ENCODE results near the gene PIP5K1B.

- TF ChIP-seq, protein P1, sequence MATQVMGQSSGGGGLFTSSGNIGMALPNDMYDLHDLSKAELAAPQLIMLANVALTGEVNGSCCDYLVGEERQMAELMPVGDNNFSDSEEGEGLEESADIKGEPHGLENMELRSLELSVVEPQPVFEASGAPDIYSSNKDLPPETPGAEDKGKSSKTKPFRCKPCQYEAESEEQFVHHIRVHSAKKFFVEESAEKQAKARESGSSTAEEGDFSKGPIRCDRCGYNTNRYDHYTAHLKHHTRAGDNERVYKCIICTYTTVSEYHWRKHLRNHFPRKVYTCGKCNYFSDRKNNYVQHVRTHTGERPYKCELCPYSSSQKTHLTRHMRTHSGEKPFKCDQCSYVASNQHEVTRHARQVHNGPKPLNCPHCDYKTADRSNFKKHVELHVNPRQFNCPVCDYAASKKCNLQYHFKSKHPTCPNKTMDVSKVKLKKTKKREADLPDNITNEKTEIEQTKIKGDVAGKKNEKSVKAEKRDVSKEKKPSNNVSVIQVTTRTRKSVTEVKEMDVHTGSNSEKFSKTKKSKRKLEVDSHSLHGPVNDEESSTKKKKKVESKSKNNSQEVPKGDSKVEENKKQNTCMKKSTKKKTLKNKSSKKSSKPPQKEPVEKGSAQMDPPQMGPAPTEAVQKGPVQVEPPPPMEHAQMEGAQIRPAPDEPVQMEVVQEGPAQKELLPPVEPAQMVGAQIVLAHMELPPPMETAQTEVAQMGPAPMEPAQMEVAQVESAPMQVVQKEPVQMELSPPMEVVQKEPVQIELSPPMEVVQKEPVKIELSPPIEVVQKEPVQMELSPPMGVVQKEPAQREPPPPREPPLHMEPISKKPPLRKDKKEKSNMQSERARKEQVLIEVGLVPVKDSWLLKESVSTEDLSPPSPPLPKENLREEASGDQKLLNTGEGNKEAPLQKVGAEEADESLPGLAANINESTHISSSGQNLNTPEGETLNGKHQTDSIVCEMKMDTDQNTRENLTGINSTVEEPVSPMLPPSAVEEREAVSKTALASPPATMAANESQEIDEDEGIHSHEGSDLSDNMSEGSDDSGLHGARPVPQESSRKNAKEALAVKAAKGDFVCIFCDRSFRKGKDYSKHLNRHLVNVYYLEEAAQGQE (IDR thresholded peaks at IDR 0.05; ENCODE audit: unreplicated experiment): no peak
- TF ChIP-seq CTCF (conservative IDR thresholded peaks at IDR 0.05; ENCODE audit: low read depth in 2 of 2): no peak
- no peak for TF ChIP-seq CREB1 (CRISPR knock-in tag; IDR thresholded peaks at IDR 0.05; ENCODE audit: low read depth)
- TF ChIP-seq EZH2 (IDR thresholded peaks at IDR 0.05; ENCODE audit: low read depth, unreplicated experiment): no peak
- TF ChIP-seq JUNB (IDR thresholded peaks at IDR 0.05; ENCODE audit: unreplicated experiment): no peak
These were observed 268.6 kb downstream of the PIP5K1B start for GRCh38 chr9:68973619-68974018.

All from GM23338 (cell line).